Measurements from ENCODE around the gene EFCAB5. TPM values are rescaled to one million over a fixed set of nuclear protein-coding genes. Genes with fewer than 3 reads are reported as not detected.

The EFCAB5 gene
- total and polyA plus RNA-seq, 2 experiments from 2014 or later, result 0.68 TPM; not detected in 1

- no peak overlapping the region for H2AFZ ChIP-seq
- H3K36me3 ChIP-seq (ENCODE audit: insufficient read depth), result peaks cover 4% of the 10 kb centered on the region
- DNase-seq (ENCODE audit: low spot score), result no peak
- TF ChIP-seq JUNB (IDR thresholded peaks at IDR 0.05; ENCODE audit: unreplicated experiment) (no peak), CTCF (conservative IDR thresholded peaks at IDR 0.05; ENCODE audit: low read depth in 2 of 2) (no peak), ZNF114 (CRISPR knock-in tag; IDR thresholded peaks at IDR 0.05) (no peak), CREB1 (CRISPR knock-in tag; IDR thresholded peaks at IDR 0.05; ENCODE audit: low read depth) (no peak), EZH2 (IDR thresholded peaks at IDR 0.05; ENCODE audit: low read depth, unreplicated experiment) (no peak), EZH2phosphoT487 (IDR thresholded peaks at IDR 0.05; ENCODE audit: unreplicated experiment) (no peak), NANOG (IDR thresholded peaks at IDR 0.05; ENCODE audit: borderline replicate concordance) (no peak), ZNF331 (CRISPR knock-in tag; IDR thresholded peaks at IDR 0.05; ENCODE audit: low read depth) (no peak), REST (IDR thresholded peaks at IDR 0.05; ENCODE audit: unreplicated experiment) (no peak), ETS1 (IDR thresholded peaks at IDR 0.05) (no peak), ZNF462 (CRISPR knock-in tag; IDR thresholded peaks at IDR 0.05) (no peak), POLR2AphosphoS5 (IDR thresholded peaks at IDR 0.05; ENCODE audit: low read depth) (no peak), STAT1 (IDR thresholded peaks at IDR 0.05; ENCODE audit: unreplicated experiment) (no peak)
- Mint-ChIP-seq H3K9me3 (peaks cover 11% of the 10 kb centered on the region), H3K27ac (no peak overlapping the region), H3K27me3 (ENCODE audit: insufficient read depth, low read depth, poor library complexity) (no peaks in the 10 kb centered on the region), H3K4me1 (no peaks in the 10 kb centered on the region), H3K4me3 (no peak overlapping the region), H3K36me3 (ENCODE audit: low read depth) (peaks cover 4% of the 10 kb centered on the region; the same call in 2 of the 3 replicates)
- H3K79me2 ChIP-seq (replicated peaks; ENCODE audit: insufficient read depth), result no peaks in the 10 kb centered on the region
- ATAC-seq, result no peak
- no peaks in the 10 kb centered on the region for H3F3A ChIP-seq (replicated peaks; ENCODE audit: low read depth)
- H3K4me2 ChIP-seq, result no peak overlapping the region
- no peaks in the 10 kb centered on the region for H4K20me1 ChIP-seq (replicated peaks; ENCODE audit: insufficient read depth)
- H3K4me3 ChIP-seq, result no peak overlapping the region
- H3K9me2 ChIP-seq (ENCODE audit: insufficient read depth), result peaks cover 8% of the 10 kb centered on the region; the same call in 1 of the 2 replicates
- no peaks in the 10 kb centered on the region for H3K4me1 ChIP-seq (ENCODE audit: insufficient read depth)
- no peaks in the 10 kb centered on the region for H3K27me3 ChIP-seq (ENCODE audit: insufficient read depth)
- no peak overlapping the region for H3K27ac ChIP-seq (ENCODE audit: low read depth)
These were observed 38.8 kb downstream of the EFCAB5 start for GRCh38 chr17:29980261-29980660.

All from GM23338 (cell line).